Activated gamma-delta T cell treated with Interleukin-2 at 50 U/mL for 16 hours (primary cell): ENCODE data around the gene ASB12.
"Not testable (repeated sequence)": the region's sequence is repeated elsewhere in the genome, so short reads cannot be mapped to it uniquely, and the experiment has no call there.

Experiments
- DNase-seq: peaks from one replicate; pipeline ENCODE4 v3.0.0-alpha.2; 2020

ASB12 gene

GRCh38 chrX:64230123-64230970 is at the start of gene ASB12:
TSS of gene ASB12 (minus strand) at chrX:64230607. CDS start at chrX:64225650, 4,957 bp downstream.
- DNase-seq, result no peak

DNA sequence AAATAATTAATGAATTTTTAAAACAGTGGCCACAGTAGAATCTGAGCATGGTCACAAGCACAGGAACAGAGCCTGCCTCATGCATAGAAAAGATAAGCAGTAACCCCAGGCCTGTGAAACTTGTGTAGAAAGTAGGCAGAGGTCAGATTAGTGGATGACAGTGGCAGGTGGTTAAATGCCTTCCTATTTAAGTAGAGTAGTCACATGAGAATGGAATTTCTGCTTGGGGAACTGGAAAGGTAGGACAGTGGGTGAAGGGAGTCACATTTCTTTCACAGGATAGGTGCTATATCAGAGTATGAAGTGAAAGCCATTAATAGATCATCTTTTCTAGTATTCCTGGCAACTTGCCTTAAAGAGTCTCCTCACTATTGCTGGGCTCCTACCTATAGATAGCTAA is 34.9 kb upstream of the ASB12 start:
- DNase-seq, result no peak

GRCh38 chrX:64229154-64229553 is 1.3 kb downstream of the ASB12 start:
- no peak for DNase-seq

GRCh38 chrX:64218023-64218422 is 12.4 kb downstream of the ASB12 start:
- DNase-seq, result no peak

GRCh38 chrX:64213989-64214388 is 16.4 kb downstream of the ASB12 start:
- DNase-seq, result not testable (repeated sequence)

DNA sequence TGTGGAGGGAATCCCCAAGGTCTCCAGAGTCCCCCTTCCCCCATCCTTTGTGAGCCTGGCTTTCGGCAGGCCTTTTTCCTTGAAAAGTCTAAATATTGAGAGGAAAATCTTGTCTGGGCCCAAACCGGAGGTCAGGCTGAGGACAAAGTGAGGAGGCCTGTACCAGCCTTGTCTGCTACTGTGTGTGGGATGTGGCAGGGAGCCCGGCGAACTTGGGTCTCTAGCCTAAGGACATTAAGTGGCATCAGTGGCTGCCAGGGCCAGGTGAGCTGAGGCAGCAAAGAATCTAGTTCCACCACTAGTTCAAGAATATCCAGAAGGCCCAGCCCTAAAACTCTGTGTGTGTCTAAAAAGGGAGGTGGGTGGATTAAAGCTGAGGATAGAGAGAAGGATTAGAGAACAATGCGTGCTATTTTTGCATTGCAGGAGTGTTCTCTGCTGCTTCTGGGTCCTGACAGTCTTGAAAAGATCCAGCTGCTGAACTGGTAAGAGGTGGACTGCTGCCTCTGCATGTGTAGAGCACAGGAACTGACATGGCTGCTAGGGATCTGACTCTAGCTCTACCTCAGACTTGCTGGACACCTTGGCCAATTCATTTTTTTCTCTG is 23.7 kb downstream of the ASB12 start:
- DNase-seq, result no peak

- DNase-seq, result peak; percentile 83
These were observed 24.5 kb downstream of the ASB12 start for GRCh38 chrX:64205735-64206501.

GRCh38 chrX:64205441-64205734 is 25.0 kb downstream of the ASB12 start, which contains the start of gene AMER1:
TSS of gene AMER1 (minus strand) at chrX:64205708. CDS start at chrX:64193286, 12,422 bp downstream.
- DNase-seq, result no peak

DNA sequence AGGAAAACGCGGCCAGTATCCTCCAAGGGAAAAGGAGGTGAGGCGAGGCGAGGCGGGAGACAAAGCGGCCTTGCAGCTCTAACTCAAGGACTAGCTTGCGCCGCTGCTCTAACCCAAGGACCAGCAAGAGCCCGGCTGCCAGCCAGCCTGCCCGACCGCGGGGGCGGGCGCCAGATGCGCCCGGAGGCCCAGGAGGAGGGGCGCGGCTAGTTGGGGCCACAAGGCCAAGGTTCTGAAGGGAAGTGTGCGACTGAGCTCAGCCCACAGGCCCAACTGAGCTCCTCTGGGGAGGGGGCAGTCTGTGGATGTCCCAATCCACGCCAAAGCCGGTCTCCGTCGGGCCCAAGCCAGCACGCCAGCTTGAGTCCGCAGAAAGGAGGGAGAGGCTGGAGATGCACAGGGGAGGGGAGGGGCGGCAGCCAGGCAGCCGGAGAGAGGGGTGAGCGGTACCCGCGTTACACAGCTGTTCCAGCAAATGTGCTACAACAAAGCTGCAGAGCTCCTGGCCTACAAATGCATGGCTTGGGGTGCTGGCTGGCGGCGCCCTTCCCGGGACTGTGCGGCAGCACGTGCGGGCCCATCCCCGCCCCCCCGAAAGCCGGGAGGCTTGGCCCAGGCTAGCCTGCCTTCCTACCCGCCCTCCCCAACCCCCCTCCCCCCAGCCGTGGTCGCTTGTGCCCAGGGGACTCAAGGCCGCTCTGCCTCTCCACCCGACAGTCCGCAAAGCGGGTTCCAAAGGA is 25.5 kb downstream of the ASB12 start:
- DNase-seq, result no peak

GRCh38 chrX:64204252-64204651 is 26.2 kb downstream of the ASB12 start:
- no peak for DNase-seq

GRCh38 chrX:64202808-64203325 is 27.5 kb downstream of the ASB12 start:
- no peak for DNase-seq

GRCh38 chrX:64198036-64198435 is 32.4 kb downstream of the ASB12 start:
- no peak for DNase-seq

- DNase-seq, result no peak
These were observed 33.8 kb downstream of the ASB12 start for GRCh38 chrX:64196606-64197005.

GRCh38 chrX:64195862-64196261 is 34.5 kb downstream of the ASB12 start:
- no peak for DNase-seq

DNA sequence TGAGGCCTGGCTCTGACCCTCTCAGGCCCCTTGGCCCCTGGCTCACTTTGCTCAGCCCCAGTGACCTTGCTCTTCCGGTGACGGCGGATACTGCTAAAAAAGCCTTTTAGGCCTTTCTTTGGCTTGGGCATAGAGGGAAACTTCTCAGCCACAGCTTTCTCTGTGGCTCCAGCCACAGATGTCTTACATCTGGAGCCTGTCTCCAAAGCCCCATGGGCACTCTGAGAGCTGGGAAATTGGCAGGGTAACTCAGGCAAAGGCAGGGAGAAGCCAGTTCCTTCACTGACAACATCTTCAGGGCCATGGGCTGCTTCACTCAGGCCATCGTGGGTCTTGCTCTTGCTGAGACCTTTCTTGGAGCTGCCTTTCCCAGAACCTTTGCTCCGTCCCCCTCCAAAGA is 37.7 kb downstream of the ASB12 start:
- DNase-seq, result no peak

DNA sequence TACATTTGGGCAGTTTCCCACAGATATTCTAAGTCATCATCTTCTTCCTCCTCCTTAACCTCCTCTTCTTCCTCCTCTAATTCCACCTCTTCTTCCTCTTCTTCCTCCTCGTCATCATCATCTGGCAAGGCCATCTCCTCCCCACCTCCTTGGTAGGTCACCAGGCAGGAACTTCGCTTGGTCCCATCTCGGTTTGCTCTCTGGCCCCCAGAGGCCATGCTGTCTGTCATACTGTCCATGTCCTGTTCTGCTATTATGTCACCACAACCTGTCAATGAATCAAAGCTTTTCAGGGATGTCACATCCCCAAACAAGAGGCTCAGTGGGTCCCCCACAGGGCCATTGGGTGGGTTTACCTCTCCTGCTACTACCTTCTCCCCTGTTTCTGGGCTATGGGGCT is 38.4 kb downstream of the ASB12 start:
- DNase-seq, result no peak

DNA sequence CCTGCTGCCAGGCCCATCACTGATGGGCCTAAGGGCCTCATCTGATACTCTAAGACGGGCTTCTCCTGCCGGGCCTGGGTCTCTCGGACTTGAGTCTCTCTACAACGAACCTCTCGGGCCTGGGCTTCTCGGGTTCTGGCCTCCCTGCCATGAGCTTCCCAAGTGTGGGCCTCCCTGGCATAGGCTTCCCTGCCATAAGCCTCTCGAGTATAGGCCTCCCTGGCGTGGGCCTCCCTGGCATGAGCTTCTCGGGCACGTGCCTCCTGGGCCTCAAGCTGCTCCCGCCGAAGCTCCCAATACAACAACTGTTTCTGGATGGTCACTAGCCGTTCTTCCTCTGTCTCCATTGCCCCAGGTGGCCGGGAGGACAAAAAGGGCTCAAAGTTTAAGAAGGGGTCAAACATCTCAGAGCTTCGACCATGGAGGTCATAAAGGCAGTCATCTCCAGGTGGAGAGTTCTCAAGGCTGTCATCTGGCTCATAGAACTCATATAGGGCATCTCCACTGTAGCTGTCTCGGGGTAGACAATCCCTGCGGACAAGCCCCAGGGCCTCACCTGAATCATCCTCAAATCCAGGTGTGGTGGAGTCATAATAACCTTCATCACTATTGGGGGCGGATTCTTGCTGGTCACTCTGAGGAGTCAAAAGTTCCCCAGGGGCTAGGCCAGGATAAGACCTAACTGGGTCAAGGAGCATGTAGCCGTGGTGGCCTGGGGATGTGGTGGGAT is 39.0 kb downstream of the ASB12 start:
- no peak for DNase-seq

DNA sequence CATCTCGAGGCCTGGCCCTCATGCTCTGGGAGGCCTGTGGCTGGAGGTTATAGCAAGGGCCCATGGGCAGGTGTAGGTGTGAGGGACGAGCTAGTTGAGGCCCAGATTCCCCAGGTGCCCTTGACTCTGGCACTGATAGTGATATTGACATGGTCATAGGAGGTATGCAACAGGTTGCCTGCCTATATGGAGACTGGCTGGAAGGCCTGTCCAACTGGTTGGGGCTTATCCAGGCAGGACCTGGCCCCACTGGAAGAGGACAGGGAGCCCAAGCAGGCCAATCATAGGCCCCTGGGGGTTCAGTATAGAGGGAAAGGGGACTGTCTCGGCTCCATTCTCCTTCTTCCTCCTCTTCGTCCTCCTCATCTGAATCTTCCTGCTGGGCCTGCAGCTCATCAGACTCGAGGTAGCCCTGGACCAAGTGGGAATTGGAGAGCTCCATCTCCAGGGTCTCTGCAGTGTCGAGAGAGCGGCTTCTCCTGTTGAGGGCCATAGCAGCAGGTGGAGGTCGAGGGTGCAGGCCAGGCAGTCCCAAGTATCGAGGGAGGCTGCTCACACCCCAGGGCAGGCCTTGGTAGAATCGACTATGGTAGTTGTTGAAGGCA is 40.2 kb downstream of the ASB12 start:
- DNase-seq, result no peak

- no peak for DNase-seq
These were observed 41.5 kb downstream of the ASB12 start for GRCh38 chrX:64188901-64189300.

- DNase-seq, result no peak
These were observed 42.7 kb downstream of the ASB12 start for GRCh38 chrX:64187762-64188150.

DNA sequence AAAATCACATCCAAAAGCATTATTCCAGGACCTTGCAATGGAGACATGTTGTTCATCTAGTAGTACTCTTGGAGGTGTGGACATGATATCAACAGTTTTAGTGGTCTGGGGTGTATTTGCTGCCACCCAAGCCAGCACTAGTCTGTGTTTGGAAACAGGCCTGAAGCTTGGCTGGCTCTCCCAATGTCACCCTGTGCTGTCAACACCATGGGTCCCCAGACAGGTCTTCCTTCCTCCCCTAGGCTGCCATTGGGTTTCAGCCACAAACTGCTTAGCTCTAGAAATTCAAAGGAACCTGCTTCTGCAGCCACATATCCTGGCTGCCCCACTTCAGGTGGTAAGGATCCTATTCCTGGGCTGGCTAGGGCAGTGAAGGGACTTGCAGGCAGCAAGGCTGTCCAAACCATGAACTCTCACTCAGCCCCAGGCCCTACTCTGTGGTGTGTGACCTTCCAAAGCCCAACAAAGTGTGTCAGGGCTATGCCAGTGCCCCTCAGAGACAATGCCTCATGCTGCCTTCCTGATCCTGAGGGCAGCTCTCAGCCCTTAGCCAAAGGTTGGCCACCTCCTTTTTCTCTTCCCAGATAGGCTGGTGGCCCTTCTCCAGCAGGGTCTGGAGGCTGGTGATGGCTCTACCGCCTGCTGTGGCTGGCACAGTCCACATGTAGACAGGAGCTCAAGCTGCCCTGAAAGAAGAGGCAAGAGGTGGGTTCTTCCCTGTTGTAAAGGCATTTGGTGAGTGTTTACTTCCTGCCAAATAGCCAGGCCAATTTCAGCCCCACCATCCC is 43.2 kb downstream of the ASB12 start:
- no peak for DNase-seq
